Measurements from ENCODE around the gene NFATC4.
A peak's percentile ranks its signal among the peaks of the same experiment; 100 is the strongest.

The NFATC4 gene

GRCh38 chr14:24365600-24366412, 2.2 kb upstream of the NFATC4 start (continued):
- TF ChIP-seq TSHZ1 (tag by site-specific recombination; IDR thresholded peaks at IDR 0.05; ENCODE audit: borderline replicate concordance) = no peak
- 0 out of 2 replicates have a peak, but pooled peaks have one; percentile 12 for TF ChIP-seq ZNF423 (tag by site-specific recombination; IDR thresholded peaks at IDR 0.05)
- TF ChIP-seq ZNF548 (tag by site-specific recombination; IDR thresholded peaks at IDR 0.05) = no peak
- no peak for TF ChIP-seq ZNF341 (tag by site-specific recombination; IDR thresholded peaks at IDR 0.05; ENCODE audit: low read depth)
- peak; percentile 51 for TF ChIP-seq ZNF654 (tag by site-specific recombination; IDR thresholded peaks at IDR 0.05; ENCODE audit: low read depth)
- TF ChIP-seq YY2 (tag by site-specific recombination; IDR thresholded peaks at IDR 0.05) = no peak
- peak; percentile 66 for TF ChIP-seq GLIS1 (tag by site-specific recombination; IDR thresholded peaks at IDR 0.05)
- no peak for TF ChIP-seq ZNF362 (tag by site-specific recombination; IDR thresholded peaks at IDR 0.05)

GRCh38 chr14:24366413-24366720, 1.6 kb upstream of the NFATC4 start:
- Histone ChIP-seq H3K27ac (ENCODE audit: extremely low read depth, low read depth, low read length) (peak overlapping the region; percentile 97), H3K4me1 (ENCODE audit: control insufficient read depth, insufficient read depth, low read length) (peaks cover 12% of the 10 kb centered on the region), H3K36me3 (ENCODE audit: control insufficient read depth in 2 of 2, insufficient read depth in 1 of 2, low read length in 2 of 2) (peaks cover 0 to 16% of the 10 kb centered on the region in 2 experiments; a peak in 2 of 3 replicates), H3K4me3 (ENCODE audit: low read depth, low read length) (peak overlapping the region; percentile 39), H3K9me3 (ENCODE audit: control insufficient read depth, insufficient read depth, low read depth, low read length) (no peaks in the 10 kb centered on the region)
- ChIA-PET CTCF (interaction anchor here (0.6 to 2.3 kb wide), 25 partner anchors 9 to 123 kb away, joined by 3 to 96 read pairs (median 5); partner anchors contain the start of genes CBLN3, KHNYN, SDR39U1 and TINF2), POLR2A (interaction anchor here (0.6 to 2.3 kb wide), 12 partner anchors 10 to 1128 kb away, joined by 3 to 45 read pairs (median 4); partner anchors contain the start of genes CBLN3, KHNYN, NYNRIN and RABGGTA)
- TF ChIP-seq ZNF362 (tag by site-specific recombination; IDR thresholded peaks at IDR 0.05) (peak; percentile 70), ZNF23 (tag by site-specific recombination; IDR thresholded peaks at IDR 0.05; ENCODE audit: borderline replicate concordance) (no peak), ZNF341 (tag by site-specific recombination; IDR thresholded peaks at IDR 0.05; ENCODE audit: low read depth) (peak; percentile 92), ZBTB20 (tag by site-specific recombination; IDR thresholded peaks at IDR 0.05) (peak; percentile 59; the same call in 1 of the 2 replicates), GLIS2 (tag by site-specific recombination; IDR thresholded peaks at IDR 0.05) (peak; percentile 77), SP7 (tag by site-specific recombination; IDR thresholded peaks at IDR 0.05) (peak; percentile 50; the same call in 1 of the 2 replicates), ZNF292 (tag by site-specific recombination; IDR thresholded peaks at IDR 0.05; ENCODE audit: borderline replicate concordance, low read depth) (no peak), ZNF335 (tag by site-specific recombination; conservative IDR thresholded peaks at IDR 0.05) (peak; percentile 57; the same call in 1 of the 2 replicates), BCL11B (tag by site-specific recombination; IDR thresholded peaks at IDR 0.05; ENCODE audit: low read depth) (peak; percentile 20; the same call in 1 of the 2 replicates), ZNF777 (tag by site-specific recombination; IDR thresholded peaks at IDR 0.05; ENCODE audit: borderline replicate concordance) (no peak), ZNF112 (tag by site-specific recombination; IDR thresholded peaks at IDR 0.05) (no peak), ZBTB21 (tag by site-specific recombination; IDR thresholded peaks at IDR 0.05) (peak; percentile 44), BCL11A (tag by site-specific recombination; IDR thresholded peaks at IDR 0.05; ENCODE audit: low read depth) (no peak), ZBTB17 (tag by site-specific recombination; IDR thresholded peaks at IDR 0.05) (peak; percentile 8; the same call in 1 of the 2 replicates)
- TF ChIP-seq, protein P1, sequence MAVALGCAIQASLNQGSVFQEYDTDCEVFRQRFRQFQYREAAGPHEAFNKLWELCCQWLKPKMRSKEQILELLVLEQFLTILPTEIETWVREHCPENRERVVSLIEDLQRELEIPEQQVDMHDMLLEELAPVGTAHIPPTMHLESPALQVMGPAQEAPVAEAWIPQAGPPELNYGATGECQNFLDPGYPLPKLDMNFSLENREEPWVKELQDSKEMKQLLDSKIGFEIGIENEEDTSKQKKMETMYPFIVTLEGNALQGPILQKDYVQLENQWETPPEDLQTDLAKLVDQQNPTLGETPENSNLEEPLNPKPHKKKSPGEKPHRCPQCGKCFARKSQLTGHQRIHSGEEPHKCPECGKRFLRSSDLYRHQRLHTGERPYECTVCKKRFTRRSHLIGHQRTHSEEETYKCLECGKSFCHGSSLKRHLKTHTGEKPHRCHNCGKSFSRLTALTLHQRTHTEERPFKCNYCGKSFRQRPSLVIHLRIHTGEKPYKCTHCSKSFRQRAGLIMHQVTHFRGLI (tag by site-specific recombination; IDR thresholded peaks at IDR 0.05) = no peak; the same call in 1 of the 2 replicates
- TF ChIP-seq, protein P2, sequence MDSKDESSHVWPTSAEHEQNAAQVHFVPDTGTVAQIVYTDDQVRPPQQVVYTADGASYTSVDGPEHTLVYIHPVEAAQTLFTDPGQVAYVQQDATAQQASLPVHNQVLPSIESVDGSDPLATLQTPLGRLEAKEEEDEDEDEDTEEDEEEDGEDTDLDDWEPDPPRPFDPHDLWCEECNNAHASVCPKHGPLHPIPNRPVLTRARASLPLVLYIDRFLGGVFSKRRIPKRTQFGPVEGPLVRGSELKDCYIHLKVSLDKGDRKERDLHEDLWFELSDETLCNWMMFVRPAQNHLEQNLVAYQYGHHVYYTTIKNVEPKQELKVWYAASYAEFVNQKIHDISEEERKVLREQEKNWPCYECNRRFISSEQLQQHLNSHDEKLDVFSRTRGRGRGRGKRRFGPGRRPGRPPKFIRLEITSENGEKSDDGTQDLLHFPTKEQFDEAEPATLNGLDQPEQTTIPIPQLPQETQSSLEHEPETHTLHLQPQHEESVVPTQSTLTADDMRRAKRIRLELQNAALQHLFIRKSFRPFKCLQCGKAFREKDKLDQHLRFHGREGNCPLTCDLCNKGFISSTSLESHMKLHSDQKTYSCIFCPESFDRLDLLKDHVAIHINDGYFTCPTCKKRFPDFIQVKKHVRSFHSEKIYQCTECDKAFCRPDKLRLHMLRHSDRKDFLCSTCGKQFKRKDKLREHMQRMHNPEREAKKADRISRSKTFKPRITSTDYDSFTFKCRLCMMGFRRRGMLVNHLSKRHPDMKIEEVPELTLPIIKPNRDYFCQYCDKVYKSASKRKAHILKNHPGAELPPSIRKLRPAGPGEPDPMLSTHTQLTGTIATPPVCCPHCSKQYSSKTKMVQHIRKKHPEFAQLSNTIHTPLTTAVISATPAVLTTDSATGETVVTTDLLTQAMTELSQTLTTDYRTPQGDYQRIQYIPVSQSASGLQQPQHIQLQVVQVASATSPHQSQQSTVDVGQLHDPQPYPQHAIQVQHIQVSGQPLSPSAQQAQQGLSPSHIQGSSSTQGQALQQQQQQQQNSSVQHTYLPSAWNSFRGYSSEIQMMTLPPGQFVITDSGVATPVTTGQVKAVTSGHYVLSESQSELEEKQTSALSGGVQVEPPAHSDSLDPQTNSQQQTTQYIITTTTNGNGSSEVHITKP (tag by site-specific recombination; IDR thresholded peaks at IDR 0.05) = peak; percentile 77

Data from HEK293 (cell line).